Gastroesophageal sphincter (tissue), 4 donors: ENCODE results near the gene HIP1. TPM values are rescaled to one million over a fixed set of nuclear protein-coding genes. Genes with fewer than 3 reads are reported as not detected.

Source experiments
- ATAC-seq: fragments of 150-250 bp; one replicate; pipeline ENCODE4 v1.9.1; 2016; ENCODE audit warnings: mild to moderate bottlenecking, moderate library complexity
- H3K27ac ChIP-seq, 4 donors: fragments of 200-600 bp; sonication (generic) in 3 of 4; 1 replicate in 3 of 4; 2 replicates in 1 of 4; pipeline ENCODE4 v1.5.1; 2016 to 2019
- H3K27me3 ChIP-seq: fragments of 200-600 bp; sonication (generic); one replicate; pipeline ENCODE4 v1.5.1; 2019
- H3K36me3 ChIP-seq, 2 donors: fragments of 200-600 bp; sonication (generic); one replicate each; pipeline ENCODE4 v1.5.1; 2019; ENCODE audit warnings: control low read depth in 1 of 2
- H3K4me1 ChIP-seq, 3 donors: fragments of 200-600 bp; sonication (generic); 1 replicate in 2 of 3; 2 replicates in 1 of 3; pipeline ENCODE4 v1.5.1; 2016 to 2019; ENCODE audit warnings: control low read depth in 2 of 3
- H3K4me3 ChIP-seq, 2 donors: fragments of 200-600 bp; sonication (generic); one replicate each; pipeline ENCODE4 v1.5.1; 2019; ENCODE audit warnings: mild to moderate bottlenecking in 1 of 2, moderate library complexity in 1 of 2
- H3K9me3 ChIP-seq, 3 donors: fragments of 200-600 bp; sonication (generic); one replicate each; pipeline ENCODE4 v1.5.1; 2017 to 2019; ENCODE audit warnings: control low read depth in 2 of 3
- EP300 ChIP-seq: sonication (generic); formaldehyde crosslinking; IDR thresholded peaks from one replicate; pipeline ENCODE4 v1.6.1; 2017; ENCODE audit warnings: antibody characterized with exemption, mild to moderate bottlenecking
- POLR2A ChIP-seq, 2 donors: fragments of 450-650 bp; IDR thresholded peaks; one replicate each; pipeline ENCODE4 v1.6.1; 2017; ENCODE audit warnings: antibody characterized with exemption in 2 of 2, mild to moderate bottlenecking in 2 of 2, moderate library complexity in 1 of 2
- POLR2AphosphoS5 ChIP-seq: sonication (generic); formaldehyde crosslinking; IDR thresholded peaks from one replicate; pipeline ENCODE4 v1.6.1; 2017; ENCODE audit warnings: antibody characterized with exemption
- WGBS, 2 donors: methylation state at CpG; one replicate each; pipeline ENCODE4 v1.1.5; 2018; ENCODE audit warnings: low coverage in 1 of 2; 5-methylcytosine and 5-hydroxymethylcytosine counted together
- total RNA-seq, 4 donors: library from RNA; depleted of rRNA; stranded (reverse); fragments of >200 nt; gene quantifications; one replicate each; pipeline ENCODE4 v1.1.0, GENCODE V29; 2016
- TF ChIP-seq, protein P1 (sequence below), 4 experiments: fragments of 200-600 bp in 2 of 4; fragments of 450-650 bp in 2 of 4; sonication (generic) in 1 of 4; IDR thresholded peaks; one replicate each; pipeline ENCODE4 v1.5.1; 2017 to 2019; ENCODE audit warnings: antibody characterized with exemption in 4 of 4, mild to moderate bottlenecking in 2 of 4, moderate library complexity in 2 of 4

Gene HIP1
- total RNA-seq, 4 donors from 2014 or later, result 12.3 to 32.6 (median 22.6) TPM

DNA sequence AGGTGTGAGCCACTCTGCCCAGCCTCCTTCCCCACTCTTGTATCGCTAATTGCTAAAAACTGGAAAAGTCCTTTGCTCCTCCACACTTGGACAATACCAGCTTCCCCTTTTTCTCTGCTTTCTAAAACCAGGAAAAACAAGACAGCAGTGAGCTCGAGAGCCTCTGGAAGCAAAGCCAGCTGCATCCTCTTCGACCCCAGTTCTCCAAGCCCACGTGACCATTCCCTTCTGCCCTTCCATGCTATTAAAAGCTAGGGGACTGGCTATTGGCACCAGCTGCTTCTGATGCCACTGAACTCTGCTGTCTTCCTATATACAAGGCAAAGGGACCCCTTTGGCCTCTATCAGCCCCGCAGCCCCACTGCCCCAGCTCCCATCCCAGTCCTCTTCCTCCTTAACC, 154.4 kb downstream of the HIP1 start:
- H3K27me3 ChIP-seq, result no peaks in the 10 kb centered on the region
- no peaks in the 10 kb centered on the region for H3K9me3 ChIP-seq
- H3K4me1 ChIP-seq, result no peaks in the 10 kb centered on the region
- no peak overlapping the region for H3K27ac ChIP-seq
- WGBS, 2 donors, result 88 to 100% methylated on average over 4 to 5 of the region's 5 CpGs
- H3K4me3 ChIP-seq, result no peak overlapping the region
- H3K36me3 ChIP-seq, result peaks cover 0 to 95% of the 10 kb centered on the region in 2 donors
- no peak for ATAC-seq
- TF ChIP-seq POLR2AphosphoS5 (no peak), EP300 (no peak), POLR2A (IDR thresholded peaks at IDR 0.05) (no peak)
- TF ChIP-seq, protein P1, sequence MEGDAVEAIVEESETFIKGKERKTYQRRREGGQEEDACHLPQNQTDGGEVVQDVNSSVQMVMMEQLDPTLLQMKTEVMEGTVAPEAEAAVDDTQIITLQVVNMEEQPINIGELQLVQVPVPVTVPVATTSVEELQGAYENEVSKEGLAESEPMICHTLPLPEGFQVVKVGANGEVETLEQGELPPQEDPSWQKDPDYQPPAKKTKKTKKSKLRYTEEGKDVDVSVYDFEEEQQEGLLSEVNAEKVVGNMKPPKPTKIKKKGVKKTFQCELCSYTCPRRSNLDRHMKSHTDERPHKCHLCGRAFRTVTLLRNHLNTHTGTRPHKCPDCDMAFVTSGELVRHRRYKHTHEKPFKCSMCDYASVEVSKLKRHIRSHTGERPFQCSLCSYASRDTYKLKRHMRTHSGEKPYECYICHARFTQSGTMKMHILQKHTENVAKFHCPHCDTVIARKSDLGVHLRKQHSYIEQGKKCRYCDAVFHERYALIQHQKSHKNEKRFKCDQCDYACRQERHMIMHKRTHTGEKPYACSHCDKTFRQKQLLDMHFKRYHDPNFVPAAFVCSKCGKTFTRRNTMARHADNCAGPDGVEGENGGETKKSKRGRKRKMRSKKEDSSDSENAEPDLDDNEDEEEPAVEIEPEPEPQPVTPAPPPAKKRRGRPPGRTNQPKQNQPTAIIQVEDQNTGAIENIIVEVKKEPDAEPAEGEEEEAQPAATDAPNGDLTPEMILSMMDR (IDR thresholded peaks at IDR 0.05), result no peak

DNA sequence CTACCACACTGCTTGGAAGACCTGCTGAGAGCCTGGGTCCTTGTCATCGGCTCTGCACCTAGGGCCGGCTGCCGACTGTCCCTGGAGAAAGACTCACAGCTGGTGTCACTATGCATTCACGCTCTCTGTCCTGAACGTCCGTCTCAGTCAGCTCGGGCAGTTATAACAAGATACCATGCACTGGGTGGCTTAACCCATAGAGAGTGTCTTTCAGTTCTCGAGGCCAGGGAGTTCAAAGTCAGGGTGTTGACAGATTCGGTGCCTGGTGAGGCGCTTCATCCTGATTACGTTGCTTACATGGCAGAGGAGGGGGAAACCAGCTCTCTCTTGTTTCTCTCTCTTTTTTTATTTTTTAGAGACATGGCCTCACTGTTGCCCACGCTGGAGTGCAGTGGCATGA, 155.5 kb downstream of the HIP1 start:
- no peak for TF ChIP-seq EP300
- TF ChIP-seq, protein P1 (IDR thresholded peaks at IDR 0.05), result no peak
- WGBS, 2 donors, result 90% methylated on average over 2 to 4 of the region's 12 CpGs
- Histone ChIP-seq H3K27me3 (no peaks in the 10 kb centered on the region), H3K27ac (no peak overlapping the region), H3K4me3 (no peak overlapping the region), H3K9me3 (no peaks in the 10 kb centered on the region), H3K4me1 (no peaks in the 10 kb centered on the region), H3K36me3 (peaks cover 0 to 94% of the 10 kb centered on the region in 2 donors)
- ATAC-seq, result no peak

DNA sequence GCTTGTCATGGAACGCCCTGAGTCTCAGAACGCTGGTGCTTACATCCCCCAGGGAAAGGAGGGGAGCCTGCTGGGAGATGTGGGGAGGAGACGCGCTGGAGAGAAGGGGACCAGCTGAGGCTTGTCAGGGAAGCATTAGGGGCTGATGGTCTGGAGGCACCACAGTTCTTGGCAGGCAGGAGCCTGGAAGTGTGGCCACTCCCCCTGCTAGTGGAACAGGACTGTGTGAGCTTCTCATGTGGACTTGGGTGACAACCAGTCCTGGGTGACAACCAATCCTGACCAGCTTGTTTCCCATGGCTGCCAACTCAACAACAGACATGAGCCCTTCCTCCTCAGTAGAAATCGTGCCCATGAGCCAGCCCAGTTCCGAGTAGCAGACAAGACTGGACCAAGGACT, 158.8 kb downstream of the HIP1 start:
- peaks cover 0 to 98% of the 10 kb centered on the region in 2 donors for H3K36me3 ChIP-seq
- ATAC-seq, result no peak
- no peaks in the 10 kb centered on the region for H3K9me3 ChIP-seq
- no peaks in the 10 kb centered on the region for H3K4me1 ChIP-seq
- TF ChIP-seq POLR2A (IDR thresholded peaks at IDR 0.05) (no peak), EP300 (no peak), POLR2AphosphoS5 (no peak)
- TF ChIP-seq, protein P1 (IDR thresholded peaks at IDR 0.05), result no peak
- no peak overlapping the region for H3K27ac ChIP-seq
- no peaks in the 10 kb centered on the region for H3K27me3 ChIP-seq
- WGBS, 2 donors, result 100% methylated on average over 1 of the region's 6 CpGs; no CpG with 5 or more reads in 1 of the 2 donors
- no peak overlapping the region for H3K4me3 ChIP-seq

DNA sequence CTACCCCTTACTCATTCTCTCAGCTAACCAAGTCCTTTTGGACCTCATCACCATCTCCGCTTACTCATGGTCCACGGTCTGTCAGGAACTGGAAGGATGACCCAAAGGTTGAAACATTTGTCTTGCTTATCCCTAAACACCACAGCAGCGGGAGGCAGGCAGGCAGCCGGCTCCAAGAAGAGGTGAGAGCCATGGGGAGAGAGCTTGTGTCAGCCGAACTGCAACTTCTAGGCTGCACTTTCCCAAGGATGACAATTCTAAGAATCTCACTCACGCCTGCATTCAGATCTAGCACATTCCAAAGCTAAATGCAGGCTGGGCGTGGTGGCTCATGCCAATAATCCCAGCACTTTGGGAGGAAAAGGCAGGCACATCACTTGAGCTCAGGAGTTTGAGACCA, 160.7 kb downstream of the HIP1 start:
- no peaks in the 10 kb centered on the region for H3K9me3 ChIP-seq
- no peak overlapping the region for H3K27ac ChIP-seq
- no peak for ATAC-seq
- no peak overlapping the region for H3K4me3 ChIP-seq
- H3K36me3 ChIP-seq, result peaks cover 0 to 94% of the 10 kb centered on the region in 2 donors
- TF ChIP-seq POLR2A (IDR thresholded peaks at IDR 0.05) (no peak), POLR2AphosphoS5 (no peak), EP300 (no peak)
- TF ChIP-seq, protein P1 (IDR thresholded peaks at IDR 0.05), result no peak
- 90% methylated on average over 3 of the region's 7 CpGs; no CpG with 5 or more reads in 1 of the 2 donors for WGBS, 2 donors
- no peaks in the 10 kb centered on the region for H3K27me3 ChIP-seq
- no peaks in the 10 kb centered on the region for H3K4me1 ChIP-seq

DNA sequence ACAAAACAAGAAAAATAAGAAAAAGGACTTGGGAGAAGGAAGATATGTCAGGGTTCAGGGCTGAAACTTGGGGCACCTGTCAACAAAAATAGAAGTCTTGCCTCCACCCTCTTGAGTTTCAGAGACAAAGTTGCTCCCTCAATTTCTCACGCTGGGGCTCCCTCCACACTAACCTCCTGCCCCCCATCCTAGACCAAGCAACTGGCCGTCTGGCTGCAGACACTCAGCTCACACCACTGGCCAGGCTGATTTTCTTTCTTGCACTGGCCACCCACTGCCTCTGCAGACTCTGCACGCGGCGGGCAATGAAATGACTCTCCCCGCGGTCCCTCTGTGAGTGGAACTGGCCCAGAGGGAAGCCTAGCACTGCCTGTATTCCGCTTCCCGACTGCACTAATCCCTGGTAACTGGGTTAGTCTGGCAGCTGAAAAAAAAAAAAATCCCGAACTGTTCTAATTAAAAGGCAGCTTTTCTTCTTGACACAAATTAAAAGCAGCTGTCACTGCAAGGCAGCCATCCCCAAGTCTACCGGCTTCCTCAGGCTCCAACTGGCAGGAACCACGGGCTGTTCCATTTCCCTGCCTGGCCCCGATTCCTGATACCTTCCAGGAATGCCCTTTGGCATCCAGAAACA, 163.1 kb downstream of the HIP1 start:
- Histone ChIP-seq H3K4me3 (no peak overlapping the region), H3K27me3 (no peaks in the 10 kb centered on the region), H3K9me3 (no peaks in the 10 kb centered on the region), H3K4me1 (no peaks in the 10 kb centered on the region), H3K36me3 (peaks cover 0 to 94% of the 10 kb centered on the region in 2 donors), H3K27ac (no peak overlapping the region)
- WGBS, 2 donors, result 80 to 83% methylated on average over 4 to 8 of the region's 13 CpGs
- no peak for TF ChIP-seq POLR2AphosphoS5
- TF ChIP-seq POLR2A (IDR thresholded peaks at IDR 0.05), result no peak
- TF ChIP-seq EP300, result no peak
- TF ChIP-seq, protein P1 (IDR thresholded peaks at IDR 0.05), result no peak
- no peak for ATAC-seq
